Ishikawa (cell line): ENCODE results near the gene FARS2.

Experiments
- CEBPB ChIP-seq: IDR thresholded peaks from 2 replicates; pipeline ENCODE4 v1.6.1; 2012
- CREB1 ChIP-seq: IDR thresholded peaks from 2 replicates; pipeline ENCODE4 v1.6.1; 2012; ENCODE audit warnings: low read depth
- EGR1 ChIP-seq: IDR thresholded peaks from 2 replicates; pipeline ENCODE4 v1.6.1; 2012
- EP300 ChIP-seq: IDR thresholded peaks from 2 replicates; pipeline ENCODE4 v1.6.1; 2012; ENCODE audit warnings: borderline replicate concordance
- FOXM1 ChIP-seq: IDR thresholded peaks from 2 replicates; pipeline ENCODE4 v1.6.1; 2012; ENCODE audit warnings: low read depth, borderline replicate concordance
- MAX ChIP-seq: IDR thresholded peaks from 2 replicates; pipeline ENCODE4 v1.6.1; 2012
- NFIC ChIP-seq: IDR thresholded peaks from 2 replicates; pipeline ENCODE4 v1.6.1; 2012
- RAD21 ChIP-seq: IDR thresholded peaks from 2 replicates; pipeline ENCODE4 v1.6.1; 2012; ENCODE audit warnings: low read depth
- REST ChIP-seq: IDR thresholded peaks from 2 replicates; pipeline ENCODE4 v1.6.1; 2012; ENCODE audit warnings: low read depth, mild to moderate bottlenecking
- TAF1 ChIP-seq: IDR thresholded peaks from 2 replicates; pipeline ENCODE4 v1.6.1; 2012; ENCODE audit warnings: low read depth, mild to moderate bottlenecking
- TCF12 ChIP-seq: IDR thresholded peaks from 2 replicates; pipeline ENCODE4 v1.6.1; 2012; ENCODE audit warnings: low read depth
- TEAD4 ChIP-seq: IDR thresholded peaks from 2 replicates; pipeline ENCODE4 v1.6.1; 2012
- USF1 ChIP-seq: IDR thresholded peaks from 2 replicates; pipeline ENCODE4 v1.6.1; 2012
- YY1 ChIP-seq: IDR thresholded peaks from 2 replicates; pipeline ENCODE4 v1.6.1; 2012; ENCODE audit warnings: low read depth
- ZBTB7A ChIP-seq: IDR thresholded peaks from 2 replicates; pipeline ENCODE4 v1.6.1; 2012; ENCODE audit warnings: low read depth

The FARS2 gene

GRCh38 chr6:5378331-5378730 lies 117.0 kb downstream of the FARS2 start:
- no peak for TF ChIP-seq YY1
- TF ChIP-seq TAF1: no peak
- TF ChIP-seq REST: no peak
- no peak for TF ChIP-seq CEBPB
- no peak for TF ChIP-seq RAD21
- TF ChIP-seq ZBTB7A: no peak
- TF ChIP-seq EGR1: no peak
- TF ChIP-seq NFIC: no peak
- TF ChIP-seq CREB1: no peak
- no peak for TF ChIP-seq EP300
- no peak for TF ChIP-seq TEAD4
- TF ChIP-seq USF1: no peak
- TF ChIP-seq FOXM1: no peak
- TF ChIP-seq TCF12: no peak
- TF ChIP-seq MAX: no peak

GRCh38 chr6:5379647-5380242 lies 118.4 kb downstream of the FARS2 start:
- TF ChIP-seq FOXM1: no peak
- TF ChIP-seq RAD21: peak; percentile 86

- TF ChIP-seq YY1 (no peak), MAX (no peak), ZBTB7A (no peak), TCF12 (no peak), TEAD4 (no peak), CEBPB (no peak), EP300 (no peak), REST (no peak), USF1 (no peak)
Observed at GRCh38 chr6:5383856-5384255, 122.5 kb downstream of the FARS2 start.

GRCh38 chr6:5384276-5384675 lies 123.0 kb downstream of the FARS2 start:
- TF ChIP-seq MAX: no peak
- no peak for TF ChIP-seq RAD21
- TF ChIP-seq CREB1: no peak
- no peak for TF ChIP-seq ZBTB7A
- no peak for TF ChIP-seq EP300
- TF ChIP-seq TEAD4: no peak
- TF ChIP-seq NFIC: no peak
- no peak for TF ChIP-seq FOXM1
- TF ChIP-seq CEBPB: no peak
- TF ChIP-seq TAF1: no peak
- no peak for TF ChIP-seq YY1
- TF ChIP-seq REST: no peak
- TF ChIP-seq TCF12: no peak
- TF ChIP-seq EGR1: no peak
- TF ChIP-seq USF1: no peak
